Germinal center (tissue), 1 donor: Measurements from ENCODE around the gene RAB44.

Experiments used
- DNase-seq: peaks from one replicate; pipeline ENCODE4 v3.0.0; 2012; ENCODE audit warnings: mixed read lengths, low spot score

Gene RAB44

DNA sequence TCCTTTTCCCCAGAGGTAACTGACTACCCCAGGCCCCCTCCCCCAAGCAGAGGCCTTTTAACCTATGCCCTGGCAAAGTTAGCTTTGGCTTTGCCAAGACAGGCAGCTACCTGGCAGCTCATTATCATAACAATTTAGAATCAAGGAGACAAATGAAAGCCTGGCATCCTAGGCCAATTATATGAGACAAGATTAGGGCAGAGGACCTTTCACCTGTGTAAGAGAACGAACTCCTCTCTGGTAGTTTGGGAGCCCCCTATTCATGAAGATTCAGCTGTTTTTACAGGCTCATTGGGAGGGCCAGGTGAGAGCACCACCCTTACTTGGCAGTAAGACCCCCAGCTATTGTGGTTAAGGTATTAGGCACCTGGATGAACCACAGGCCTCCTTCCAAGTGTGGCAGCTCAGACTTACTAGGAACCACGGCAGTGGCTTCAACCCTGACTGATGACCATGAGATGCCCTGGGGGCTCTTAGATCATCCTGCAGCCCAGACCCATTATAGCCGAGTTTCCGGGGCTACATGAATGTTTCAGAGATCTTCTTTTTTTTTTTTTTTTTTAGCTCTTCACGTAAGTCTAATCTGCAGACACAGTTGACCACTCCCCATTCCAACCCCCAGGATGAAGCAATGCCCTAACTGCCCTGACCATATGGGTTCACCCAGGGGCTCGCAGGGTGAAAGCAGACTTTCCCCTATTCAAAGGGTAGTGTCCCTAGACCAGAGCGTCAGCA lies 56.2 kb downstream of the RAB44 start:
- no peak for DNase-seq

DNA sequence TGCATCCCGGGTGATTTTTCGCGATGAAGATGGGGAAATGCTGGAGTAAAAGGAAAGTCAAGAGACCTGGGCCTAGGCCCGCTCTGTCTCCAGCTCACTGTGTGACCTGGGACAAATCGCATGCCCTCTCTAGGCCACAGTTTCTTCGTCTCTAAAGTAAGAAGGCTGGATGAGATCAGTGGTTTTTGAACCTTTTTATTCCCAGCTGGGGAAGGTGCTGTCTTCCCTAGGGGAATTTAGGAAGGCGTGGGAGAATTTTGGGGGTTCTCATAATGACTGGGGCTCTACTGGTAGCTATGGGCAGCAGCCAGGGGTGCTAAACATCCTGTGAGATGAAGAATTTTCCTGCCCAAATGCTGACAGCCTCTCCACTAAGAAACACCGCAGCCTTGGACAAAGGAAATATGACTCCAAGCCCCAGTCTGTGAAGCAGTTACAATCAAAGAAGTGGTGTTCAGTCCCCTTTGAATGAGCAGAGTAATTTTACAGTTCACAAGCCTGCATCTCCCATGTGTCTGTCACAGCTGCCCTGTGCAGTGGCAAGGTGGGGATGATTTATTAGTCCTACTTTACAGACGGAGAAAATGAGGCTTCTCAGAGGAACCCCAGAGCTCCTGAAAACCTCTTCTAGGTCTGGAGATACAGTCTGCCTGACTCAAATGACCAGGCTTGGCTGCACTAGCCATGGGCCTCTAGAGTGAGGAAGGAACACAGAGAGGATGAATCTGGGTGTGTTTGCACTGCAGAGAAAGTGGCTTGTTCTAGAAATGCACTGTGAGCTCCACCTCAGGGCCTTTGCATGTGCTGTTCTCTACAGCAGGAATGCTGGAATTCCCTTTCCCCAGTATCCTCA lies 57.2 kb downstream of the RAB44 start:
- DNase-seq = no peak

GRCh38 chr6:36755435-36756348 lies 58.1 kb downstream of the RAB44 start:
- DNase-seq = peak; percentile 71

GRCh38 chr6:36756786-36757185 lies 59.2 kb downstream of the RAB44 start:
- DNase-seq = peak; percentile 38

- peak; percentile 83 for DNase-seq
These were observed 59.6 kb downstream of the RAB44 start for GRCh38 chr6:36757206-36757605.

- no peak for DNase-seq
These were observed 60.4 kb downstream of the RAB44 start for GRCh38 chr6:36757943-36758508.

GRCh38 chr6:36758516-36759147 lies 61.0 kb downstream of the RAB44 start:
- peak; percentile 53 for DNase-seq

DNA sequence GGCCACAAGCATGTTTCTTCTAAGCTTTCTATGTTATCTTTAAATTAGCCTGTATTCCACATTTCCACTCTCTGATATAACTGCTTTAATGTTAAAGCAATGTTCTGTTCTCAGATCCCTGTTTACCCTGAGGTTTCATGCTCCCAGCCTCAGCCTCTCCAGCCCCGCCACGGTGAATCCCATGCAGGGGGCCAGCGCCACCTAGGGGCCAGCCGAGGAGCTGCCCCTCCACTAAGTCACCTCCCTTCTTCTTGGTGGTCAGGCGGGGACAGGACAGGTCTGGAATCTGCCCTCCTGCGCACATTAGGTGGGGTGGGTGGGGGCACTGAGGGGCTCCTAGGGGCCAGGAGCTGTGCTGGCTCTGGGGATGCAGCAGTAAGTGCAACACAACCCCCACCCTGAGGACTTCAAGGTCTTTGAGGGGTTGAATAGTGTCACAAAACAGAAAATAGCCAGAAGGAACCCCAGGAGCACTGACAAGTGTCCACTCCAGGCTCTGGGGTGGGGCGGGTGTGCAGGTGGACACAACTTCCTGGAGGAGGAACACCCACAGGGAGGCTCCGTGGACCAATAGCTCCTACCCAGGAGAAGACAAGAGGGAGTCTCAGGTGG lies 61.6 kb downstream of the RAB44 start:
- peak; percentile 89 for DNase-seq

DNA sequence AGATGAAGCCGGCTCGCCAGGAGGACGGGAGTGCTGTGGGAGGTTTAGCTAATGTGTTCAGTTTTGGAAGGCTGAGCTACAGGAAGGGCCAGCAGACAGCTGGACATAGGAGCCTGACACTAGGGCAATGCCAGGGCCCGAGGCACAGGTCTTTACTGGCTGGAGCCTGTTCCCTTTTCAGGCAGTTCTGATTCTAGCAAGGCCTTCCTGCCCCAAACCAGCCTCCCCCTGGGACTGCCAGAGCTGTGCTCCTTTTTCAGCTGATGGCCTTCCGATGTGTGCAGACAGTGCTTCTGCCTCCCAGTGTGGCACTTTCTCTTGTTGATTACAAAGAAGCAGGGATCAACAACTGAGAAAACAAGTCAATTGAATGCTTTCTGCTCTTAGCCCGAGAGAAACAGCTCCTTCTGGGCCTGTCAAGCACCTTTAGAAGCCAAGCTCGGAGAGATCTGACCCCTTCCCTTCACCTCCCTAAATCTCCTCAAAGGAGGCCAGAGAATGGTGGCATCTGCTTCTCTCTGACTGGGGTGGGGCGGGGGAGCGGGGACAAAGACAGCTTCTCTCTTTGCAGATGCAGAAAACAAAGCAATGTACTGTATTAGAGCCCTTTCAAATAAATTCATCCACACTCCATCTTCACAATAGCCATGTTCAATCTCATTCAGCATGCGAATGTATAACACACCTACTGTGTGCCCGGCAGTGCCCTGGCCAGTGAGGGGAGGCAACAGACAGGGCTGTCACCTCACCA lies 63.2 kb downstream of the RAB44 start:
- DNase-seq = no peak

DNA sequence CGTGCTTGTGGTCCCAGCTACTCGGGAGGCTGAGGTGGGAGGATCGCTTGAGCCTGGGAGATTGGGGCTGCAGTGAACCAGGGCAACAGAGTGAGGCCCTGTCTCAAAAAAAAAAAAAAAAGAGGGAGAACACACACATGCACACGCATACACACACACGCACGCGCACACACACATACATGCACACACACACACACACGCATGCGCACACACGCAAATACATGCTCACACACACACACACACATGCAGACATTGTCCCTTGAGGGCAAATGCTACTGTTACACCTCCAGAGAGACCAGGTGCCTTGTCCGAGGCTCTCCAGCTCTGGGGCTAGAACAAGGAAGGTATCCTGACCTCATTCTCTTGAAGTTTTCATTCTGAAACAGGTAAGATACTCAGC lies 64.5 kb downstream of the RAB44 start:
- DNase-seq = no peak

DNA sequence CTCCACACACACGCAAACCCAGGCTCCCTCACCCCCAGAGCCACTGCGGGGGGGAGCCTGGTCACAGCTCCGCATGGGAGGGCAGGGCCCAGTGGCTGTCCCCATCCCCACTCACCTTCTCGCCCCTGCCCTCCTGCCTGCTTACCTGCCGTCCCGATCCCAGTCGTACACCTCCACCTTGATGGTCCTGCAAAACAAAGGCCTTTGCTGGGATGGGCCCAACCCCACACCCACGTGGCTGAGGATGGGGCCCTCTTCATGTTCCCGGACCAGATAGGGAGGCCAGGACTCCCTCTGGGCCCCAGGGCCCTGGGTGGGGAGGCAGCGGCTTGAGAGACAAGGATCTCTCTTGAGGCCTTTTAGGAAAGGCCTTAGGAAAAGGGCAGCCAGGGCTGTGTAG lies 67.6 kb downstream of the RAB44 start:
- no peak for DNase-seq

- peak; percentile 85 for DNase-seq
These were observed 68.2 kb downstream of the RAB44 start for GRCh38 chr6:36765594-36766398.

DNA sequence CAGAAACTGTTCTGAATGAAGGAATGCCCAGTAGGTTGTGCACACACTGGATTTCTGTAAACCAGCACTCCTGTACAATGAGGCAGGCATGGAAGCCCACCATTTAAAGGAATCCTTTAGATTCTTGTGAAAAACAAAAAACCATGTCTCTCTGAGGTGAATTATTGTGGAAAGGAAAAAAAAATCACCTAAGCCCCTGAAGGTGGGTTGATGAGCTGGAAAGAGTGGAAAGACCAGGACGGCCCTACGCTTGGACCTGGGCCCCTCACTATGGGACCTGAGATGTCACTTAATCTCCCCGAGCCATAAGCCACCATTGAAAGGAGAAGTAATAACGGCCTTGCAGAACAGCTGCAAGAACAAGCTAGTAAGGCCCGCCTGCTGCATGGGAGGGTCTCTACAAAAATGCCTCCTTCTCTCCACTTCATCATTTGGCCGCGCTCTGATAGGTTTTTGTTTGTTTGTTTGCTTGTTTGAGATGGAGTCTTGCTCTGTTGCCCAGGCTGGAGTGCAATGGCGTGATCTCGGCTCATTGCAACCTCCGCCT lies 68.8 kb downstream of the RAB44 start:
- no peak for DNase-seq

DNA sequence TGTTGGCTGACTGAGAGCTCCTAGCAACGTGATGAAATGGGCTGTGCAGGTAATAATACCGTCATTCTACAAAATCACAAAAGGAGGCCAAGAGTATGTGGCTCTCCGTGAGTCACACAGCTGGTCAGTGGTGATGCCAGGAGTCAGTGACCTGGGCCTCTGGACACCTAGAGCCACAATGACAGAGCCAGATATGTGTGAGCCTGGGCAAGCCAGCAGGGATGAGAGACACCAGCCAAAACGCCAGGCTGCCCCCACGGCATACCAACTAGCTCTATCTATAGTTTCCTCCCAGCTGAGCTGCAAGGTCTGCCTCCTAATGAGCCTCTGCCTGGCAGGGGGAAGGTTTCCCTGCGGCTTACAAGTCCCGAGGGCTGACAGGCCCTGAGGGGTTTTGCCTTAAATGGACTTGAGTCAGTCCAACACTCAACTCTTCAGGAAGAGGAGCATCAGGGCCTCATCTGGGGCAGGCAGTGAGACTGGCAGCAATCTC lies 71.6 kb downstream of the RAB44 start:
- no peak for DNase-seq

- DNase-seq = no peak
These were observed 72.3 kb downstream of the RAB44 start for GRCh38 chr6:36769676-36770499.

GRCh38 chr6:36771145-36771544 lies 73.5 kb downstream of the RAB44 start:
- no peak for DNase-seq

- DNase-seq = no peak
These were observed 74.8 kb downstream of the RAB44 start for GRCh38 chr6:36772397-36772796.

DNA sequence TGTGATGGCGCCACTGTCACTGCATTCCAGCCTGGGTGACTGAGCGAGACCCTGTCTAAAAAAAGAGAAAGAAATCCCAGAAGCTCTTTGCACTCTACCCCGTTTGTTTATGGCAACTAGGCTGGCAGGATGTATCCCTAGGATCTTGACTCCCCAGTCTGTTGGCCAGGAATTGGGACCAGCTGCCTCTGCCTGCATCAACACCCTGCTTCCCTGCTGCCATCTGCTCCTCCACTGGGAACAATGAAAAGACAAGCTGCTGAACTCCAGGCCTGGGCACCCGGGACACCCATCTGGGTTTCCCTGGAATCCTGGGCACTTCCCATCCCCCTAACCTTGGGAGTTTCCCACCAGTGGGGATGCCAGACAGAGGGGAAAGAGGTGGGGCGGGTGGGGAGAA lies 76.7 kb downstream of the RAB44 start:
- no peak for DNase-seq
